Hepatocyte (in vitro differentiated cells): ENCODE measurements around the gene TNS3. TPM values are rescaled to one million over a fixed set of nuclear protein-coding genes. Genes with fewer than 3 reads are reported as not detected.
A peak's percentile ranks its signal among the peaks of the same experiment; 100 is the strongest.

Experiments
- DNase-seq: peaks from one replicate; pipeline ENCODE4 v3.0.0-alpha.2; 2016; ENCODE audit warnings: low spot score
- H2AFZ ChIP-seq: fragments of 200-600 bp; sonication (generic); 2 replicates; pipeline ENCODE4 v1.6.0; 2016; ENCODE audit warnings: antibody characterized with exemption, mild to moderate bottlenecking
- H3K27ac ChIP-seq: fragments of 200-600 bp; sonication (generic); 2 replicates; pipeline ENCODE4 v1.5.1; 2016; ENCODE audit warnings: mild to moderate bottlenecking
- H3K27me3 ChIP-seq: fragments of 200-600 bp; sonication (generic); 2 replicates; pipeline ENCODE4 v1.6.1; 2016
- H3K36me3 ChIP-seq: fragments of 200-600 bp; sonication (generic); replicated peaks from 2 replicates; pipeline ENCODE4 v1.5.1; 2016; ENCODE audit warnings: low read depth; ENCODE audit not compliant: insufficient read depth
- H3K4me1 ChIP-seq: fragments of 200-600 bp; sonication (generic); 2 replicates; pipeline ENCODE4 v1.5.1; 2016; ENCODE audit warnings: mild to moderate bottlenecking, moderate library complexity; ENCODE audit not compliant: insufficient read depth
- H3K4me2 ChIP-seq: fragments of 200-600 bp; sonication (generic); 2 replicates; pipeline ENCODE4 v1.6.0; 2016
- H3K4me3 ChIP-seq: fragments of 200-600 bp; sonication (generic); 2 replicates; pipeline ENCODE4 v1.5.1; 2016; ENCODE audit warnings: mild to moderate bottlenecking
- H3K79me2 ChIP-seq: fragments of 200-600 bp; sonication (generic); 2 replicates; pipeline ENCODE4 v1.6.0; 2017; ENCODE audit warnings: mild to moderate bottlenecking
- H3K9me2 ChIP-seq: fragments of 200-600 bp; sonication (generic); replicated peaks from 2 replicates; pipeline ENCODE4 v1.6.0; 2017; ENCODE audit warnings: mild to moderate bottlenecking; ENCODE audit not compliant: insufficient read depth
- H3K9me3 ChIP-seq: fragments of 200-600 bp; sonication (generic); 2 replicates; pipeline ENCODE4 v1.5.1; 2016; ENCODE audit warnings: low read depth, mild to moderate bottlenecking
- H4K20me1 ChIP-seq: fragments of 200-600 bp; sonication (generic); 2 replicates; pipeline ENCODE4 v1.6.0; 2016; ENCODE audit warnings: mild to moderate bottlenecking; ENCODE audit not compliant: insufficient read depth, poor library complexity, severe bottlenecking
- CTCF ChIP-seq: fragments of 200-600 bp; sonication (generic); IDR thresholded peaks from 2 replicates; pipeline ENCODE4 v1.5.1; 2016; ENCODE audit warnings: antibody characterized with exemption, mild to moderate bottlenecking; ENCODE audit not compliant: poor library complexity
- EZH2 ChIP-seq: fragments of 200-600 bp; sonication (generic); IDR thresholded peaks from 2 replicates; pipeline ENCODE4 v1.6.1; 2016; ENCODE audit warnings: antibody characterized with exemption, mild to moderate bottlenecking, borderline replicate concordance
- EZH2phosphoT487 ChIP-seq: fragments of 200-600 bp; sonication (generic); IDR thresholded peaks from one replicate; pipeline ENCODE4 v1.6.1; 2018; ENCODE audit warnings: antibody characterized with exemption, mild to moderate bottlenecking, low read depth, moderate library complexity; ENCODE audit not compliant: unreplicated experiment, severe bottlenecking
- WGBS: methylation state at CpG from one replicate; pipeline ENCODE4 v1.1.6; 2016; ENCODE audit warnings: low lambda C conversion rate; ENCODE audit errors: missing lambda C conversion rate; 5-methylcytosine and 5-hydroxymethylcytosine counted together
- polyA plus RNA-seq: library from polyadenylated mRNA; unstranded; fragments of >200 nt; fragmentation: Nextera tagmentation; extraction: Ambion mirVana; gene quantifications from 2 replicates; pipeline ENCODE4 v1.2.1, GENCODE V29; 2016
- total RNA-seq: library from RNA; depleted of rRNA; stranded (reverse); fragments of >200 nt; gene quantifications from 2 replicates; pipeline ENCODE4 v1.2.3, GENCODE V29; 2014

TNS3 gene
- total and polyA plus RNA-seq, 2 experiments from 2014 or later = 30.0 to 73.3 TPM

- Histone ChIP-seq H3K9me3 (no peaks in the 10 kb centered on the region), H3K4me1 (peaks cover 27% of the 10 kb centered on the region), H3K4me2 (no peak overlapping the region), H3K36me3 (no peaks in the 10 kb centered on the region), H3K79me2 (peaks cover 79% of the 10 kb centered on the region), H3K27me3 (no peaks in the 10 kb centered on the region), H4K20me1 (peaks cover 3% of the 10 kb centered on the region), H3K4me3 (no peak overlapping the region), H3K9me2 (no peaks in the 10 kb centered on the region), H2AFZ (no peak overlapping the region), H3K27ac (no peak overlapping the region)
- no peak for DNase-seq
- TF ChIP-seq EZH2 (no peak), CTCF (no peak), EZH2phosphoT487 (no peak)
- WGBS = 98% methylated on average over 5 of the region's 5 CpGs
Measured at GRCh38 chr7:47523401-47523800, 58.5 kb downstream of the TNS3 start.

- H3K79me2 ChIP-seq = peaks cover 79% of the 10 kb centered on the region
Measured at GRCh38 chr7:47521816-47522561, 59.9 kb downstream of the TNS3 start.

GRCh38 chr7:47521011-47521795 is 60.7 kb downstream of the TNS3 start:
- Histone ChIP-seq H3K27ac (peak overlapping the region; percentile 81), H2AFZ (no peak overlapping the region)
- TF ChIP-seq EZH2phosphoT487 = no peak
- no peak for TF ChIP-seq EZH2
- TF ChIP-seq CTCF = no peak

More at GRCh38 chr7:47521816-47522561, 59.9 kb downstream of the TNS3 start:
- Histone ChIP-seq H3K27ac (peak overlapping the region; percentile 81), H3K27me3 (no peaks in the 10 kb centered on the region), H3K36me3 (no peaks in the 10 kb centered on the region), H2AFZ (no peak overlapping the region), H3K9me2 (no peaks in the 10 kb centered on the region), H3K4me2 (no peak overlapping the region), H3K4me3 (no peak overlapping the region), H4K20me1 (peaks cover 3% of the 10 kb centered on the region), H3K4me1 (peaks cover 29% of the 10 kb centered on the region), H3K9me3 (no peaks in the 10 kb centered on the region)
- no peak for TF ChIP-seq EZH2
- no peak for TF ChIP-seq EZH2phosphoT487
- no peak for TF ChIP-seq CTCF
- no peak for DNase-seq
- 95% methylated on average over 13 of the region's 14 CpGs for WGBS

More at GRCh38 chr7:47521011-47521795, 60.7 kb downstream of the TNS3 start:
- Histone ChIP-seq H3K9me3 (no peaks in the 10 kb centered on the region), H3K27me3 (no peaks in the 10 kb centered on the region), H3K79me2 (peaks cover 80% of the 10 kb centered on the region), H3K36me3 (no peaks in the 10 kb centered on the region), H3K4me2 (no peak overlapping the region), H3K9me2 (no peaks in the 10 kb centered on the region), H3K4me1 (peaks cover 29% of the 10 kb centered on the region), H3K4me3 (no peak overlapping the region), H4K20me1 (peaks cover 3% of the 10 kb centered on the region)
- DNase-seq = no peak
- 79% methylated on average over 13 of the region's 13 CpGs for WGBS
